ENCODE data around the gene ZNF182.
"Not testable (repeated sequence)": the region's sequence is repeated elsewhere in the genome, so short reads cannot be mapped to it uniquely, and the experiment has no call there.

The ZNF182 gene

GRCh38 chrX:48001260-48001659 lies 2.5 kb downstream of the ZNF182 start:
- DNase-seq (ENCODE audit: low read depth), result no peak

GRCh38 chrX:47992669-47993068 lies 11.1 kb downstream of the ZNF182 start:
- DNase-seq (ENCODE audit: low read depth), result no peak

- DNase-seq (ENCODE audit: low read depth), result no peak
Measured at GRCh38 chrX:47992095-47992380, 11.8 kb downstream of the ZNF182 start.

- no peak for DNase-seq (ENCODE audit: low read depth)
Measured at GRCh38 chrX:47991263-47992094, 12.3 kb downstream of the ZNF182 start.

GRCh38 chrX:47976254-47977151 lies 27.3 kb downstream of the ZNF182 start:
- DNase-seq (ENCODE audit: low read depth), result no peak

GRCh38 chrX:47973235-47973634 lies 30.6 kb downstream of the ZNF182 start:
- no peak for DNase-seq (ENCODE audit: low read depth)

GRCh38 chrX:47965526-47965925 lies 38.3 kb downstream of the ZNF182 start:
- not testable (repeated sequence) for DNase-seq (ENCODE audit: low read depth)

GRCh38 chrX:47961830-47962229 lies 42.0 kb downstream of the ZNF182 start:
- DNase-seq (ENCODE audit: low read depth), result not testable (repeated sequence)

- DNase-seq (ENCODE audit: low read depth), result no peak
Measured at GRCh38 chrX:47960406-47960805, 43.4 kb downstream of the ZNF182 start.

GRCh38 chrX:47958761-47959342 lies 44.9 kb downstream of the ZNF182 start:
- DNase-seq (ENCODE audit: low read depth), result no peak

GRCh38 chrX:47958206-47958605 lies 45.6 kb downstream of the ZNF182 start:
- not testable (repeated sequence) for DNase-seq (ENCODE audit: low read depth)

- no peak for DNase-seq (ENCODE audit: low read depth)
Measured at GRCh38 chrX:47956016-47956415, 47.8 kb downstream of the ZNF182 start.

- not testable (repeated sequence) for DNase-seq (ENCODE audit: low read depth)
Measured at GRCh38 chrX:47955295-47955694, 48.5 kb downstream of the ZNF182 start.

GRCh38 chrX:47941423-47941822 lies 62.4 kb downstream of the ZNF182 start:
- DNase-seq (ENCODE audit: low read depth), result no peak

- no peak for DNase-seq (ENCODE audit: low read depth)
Measured at GRCh38 chrX:47940448-47940847, 63.3 kb downstream of the ZNF182 start.

- no peak for DNase-seq (ENCODE audit: low read depth)
Measured at GRCh38 chrX:47936940-47937317, 66.9 kb downstream of the ZNF182 start.

- DNase-seq (ENCODE audit: low read depth), result no peak
Measured at GRCh38 chrX:47936224-47936939, 67.4 kb downstream of the ZNF182 start.

GRCh38 chrX:47933946-47934345 lies 69.8 kb downstream of the ZNF182 start:
- DNase-seq (ENCODE audit: low read depth), result no peak

GRCh38 chrX:47931970-47932369 lies 71.8 kb downstream of the ZNF182 start:
- DNase-seq (ENCODE audit: low read depth), result not testable (repeated sequence)

GRCh38 chrX:47927212-47927611 lies 76.6 kb downstream of the ZNF182 start:
- no peak for DNase-seq (ENCODE audit: low read depth)

Data from GM04504 (cell line).